Measurements from ENCODE around the gene IQSEC3. TPM values are rescaled to one million over a fixed set of nuclear protein-coding genes. Genes with fewer than 3 reads are reported as not detected.

The IQSEC3 gene
- total RNA-seq, 1 experiment from 2014 or later: not detected

DNA sequence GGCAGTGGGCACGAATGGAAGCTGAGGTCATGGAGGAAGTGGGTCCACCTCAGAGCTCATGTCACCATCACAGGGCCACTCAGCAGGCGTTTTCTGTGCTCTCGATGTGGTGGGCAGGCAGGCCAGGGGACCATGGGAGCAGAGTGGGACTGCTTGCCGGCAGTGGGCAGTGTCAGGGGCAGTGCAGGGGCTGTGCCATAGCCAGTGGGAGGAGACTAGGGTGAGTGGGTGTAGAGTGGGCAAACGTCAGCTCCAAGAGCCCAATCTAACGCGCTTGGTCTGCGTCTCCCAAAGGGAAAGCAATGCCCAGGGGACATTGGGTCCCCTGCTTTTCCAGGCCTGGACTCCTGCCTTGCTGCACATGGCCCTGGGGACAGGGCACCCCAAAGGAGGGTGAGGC is 89.1 kb downstream of the IQSEC3 start:
- no peaks in the 10 kb centered on the region for H3K36me3 ChIP-seq
- no peak overlapping the region for H3K4me3 ChIP-seq
- peaks cover 15% of the 10 kb centered on the region; the same call in 1 of the 2 replicates for H3K27me3 ChIP-seq
- DNase-seq: no peak
- no peaks in the 10 kb centered on the region for H3K9me3 ChIP-seq

- Histone ChIP-seq H3K27me3 (peaks cover 19% of the 10 kb centered on the region; the same call in 1 of the 2 replicates), H3K36me3 (no peaks in the 10 kb centered on the region), H3K9me3 (no peaks in the 10 kb centered on the region), H3K4me3 (no peak overlapping the region)
- no peak for DNase-seq
These were observed 90.4 kb downstream of the IQSEC3 start for GRCh38 chr12:156945-157344.

- H3K36me3 ChIP-seq: no peaks in the 10 kb centered on the region
- DNase-seq: no peak
- no peaks in the 10 kb centered on the region for H3K9me3 ChIP-seq
- peaks cover 22% of the 10 kb centered on the region; the same call in 1 of the 2 replicates for H3K27me3 ChIP-seq
- no peak overlapping the region for H3K4me3 ChIP-seq
These were observed 91.1 kb downstream of the IQSEC3 start for GRCh38 chr12:157644-158043.

DNA sequence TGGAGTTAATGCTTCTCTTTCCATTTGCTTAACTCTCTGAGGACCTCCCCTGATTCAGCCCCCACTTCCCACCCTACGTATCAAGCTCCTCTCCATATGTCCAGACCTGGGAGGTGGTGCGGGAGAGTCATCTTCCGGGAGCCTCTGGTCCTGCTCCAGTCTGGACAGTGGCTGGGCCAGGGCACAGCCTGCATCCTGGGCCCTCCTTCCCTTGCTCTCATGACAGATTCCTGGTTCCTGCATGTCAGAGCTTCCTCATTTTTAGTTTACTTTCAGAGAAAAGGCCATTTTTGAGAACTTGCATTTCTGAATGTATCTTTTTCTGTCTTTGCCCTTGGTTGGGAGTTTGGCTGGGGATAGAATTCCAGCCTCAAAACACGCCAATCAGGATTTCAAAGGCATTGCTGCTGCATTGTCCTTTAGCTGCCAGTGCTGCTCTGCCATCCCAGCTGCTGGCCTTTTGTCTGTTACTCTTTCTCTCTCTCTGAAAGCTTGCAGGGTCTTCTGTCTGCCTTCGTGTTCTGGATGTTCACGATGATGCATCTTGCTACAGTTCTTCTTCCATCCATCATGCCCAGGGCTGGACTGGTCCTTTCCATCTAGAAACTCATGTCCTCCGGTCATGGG is 92.7 kb downstream of the IQSEC3 start:
- no peak for DNase-seq
- H3K36me3 ChIP-seq: no peaks in the 10 kb centered on the region
- H3K9me3 ChIP-seq: no peaks in the 10 kb centered on the region
- peaks cover 25% of the 10 kb centered on the region; the same call in 1 of the 2 replicates for H3K27me3 ChIP-seq
- H3K4me3 ChIP-seq: no peak overlapping the region

GRCh38 chr12:160858-161257 is 94.3 kb downstream of the IQSEC3 start:
- Histone ChIP-seq H3K4me3 (no peak overlapping the region), H3K27me3 (peaks cover 25% of the 10 kb centered on the region; the same call in 1 of the 2 replicates), H3K9me3 (no peaks in the 10 kb centered on the region), H3K36me3 (no peaks in the 10 kb centered on the region)
- DNase-seq: no peak

DNA sequence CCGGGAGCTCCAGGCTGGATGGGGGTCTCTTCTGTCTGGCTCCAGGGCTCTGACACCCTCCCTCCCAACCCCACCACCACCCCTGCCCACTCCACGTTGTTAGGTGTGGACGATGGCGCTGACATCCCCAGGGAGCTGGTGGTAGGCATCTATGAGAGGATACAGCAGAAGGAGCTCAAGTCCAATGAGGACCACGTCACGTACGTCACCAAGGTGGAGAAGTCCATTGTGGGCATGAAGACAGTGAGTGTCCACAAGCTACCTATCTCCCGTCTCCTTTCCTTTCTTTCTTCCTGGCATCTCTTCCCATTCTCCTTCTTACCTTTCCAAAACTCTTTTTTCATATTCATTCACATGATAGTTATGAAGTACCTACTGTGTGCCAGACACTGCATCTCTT is 95.3 kb downstream of the IQSEC3 start:
- DNase-seq: no peak
- Histone ChIP-seq H3K27me3 (peaks cover 25% of the 10 kb centered on the region; the same call in 1 of the 2 replicates), H3K9me3 (no peaks in the 10 kb centered on the region), H3K4me3 (no peak overlapping the region), H3K36me3 (no peaks in the 10 kb centered on the region)

- DNase-seq: no peak
- Histone ChIP-seq H3K27me3 (peaks cover 25% of the 10 kb centered on the region; the same call in 1 of the 2 replicates), H3K36me3 (no peaks in the 10 kb centered on the region), H3K9me3 (no peaks in the 10 kb centered on the region), H3K4me3 (no peak overlapping the region)
These were observed 96.1 kb downstream of the IQSEC3 start for GRCh38 chr12:162467-163307.

- DNase-seq: no peak
- H3K36me3 ChIP-seq: no peaks in the 10 kb centered on the region
- no peaks in the 10 kb centered on the region for H3K9me3 ChIP-seq
- H3K4me3 ChIP-seq: no peak overlapping the region
- H3K27me3 ChIP-seq: peaks cover 25% of the 10 kb centered on the region; the same call in 1 of the 2 replicates
These were observed 96.9 kb downstream of the IQSEC3 start for GRCh38 chr12:163406-163986.

GRCh38 chr12:164207-164606 is 97.6 kb downstream of the IQSEC3 start:
- DNase-seq: no peak
- peaks cover 22% of the 10 kb centered on the region; the same call in 1 of the 2 replicates for H3K27me3 ChIP-seq
- no peaks in the 10 kb centered on the region for H3K9me3 ChIP-seq
- no peak overlapping the region for H3K4me3 ChIP-seq
- H3K36me3 ChIP-seq: no peaks in the 10 kb centered on the region

DNA sequence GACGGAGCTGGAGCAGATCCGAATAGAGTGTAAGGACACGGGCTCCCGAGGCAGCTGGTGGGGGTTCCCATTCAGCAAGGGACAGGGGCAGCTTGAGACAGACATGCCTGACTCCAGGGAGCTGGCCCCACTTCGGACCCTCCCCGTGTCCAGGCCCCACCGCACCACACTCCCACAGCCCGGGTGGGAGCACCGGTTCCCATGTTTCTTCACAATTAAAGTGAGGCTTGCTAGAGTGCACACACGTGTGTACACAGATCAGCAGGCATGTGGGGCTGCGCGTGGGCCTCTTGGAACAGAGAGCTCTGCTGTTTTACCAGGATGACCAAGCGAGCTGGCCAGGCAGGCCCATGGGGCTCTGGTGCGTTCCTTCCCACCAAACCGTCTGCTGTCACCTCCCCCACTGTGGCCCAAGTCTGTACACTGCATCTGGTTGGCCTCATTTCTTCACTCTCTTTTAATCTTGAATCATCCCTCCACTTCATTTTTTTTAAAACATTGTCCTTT is 99.3 kb downstream of the IQSEC3 start:
- no peaks in the 10 kb centered on the region for H3K36me3 ChIP-seq
- DNase-seq: no peak

GRCh38 chr12:166425-167075 is 100.0 kb downstream of the IQSEC3 start:
- H3K9me3 ChIP-seq: no peaks in the 10 kb centered on the region
- H3K27me3 ChIP-seq: peaks cover 8% of the 10 kb centered on the region; the same call in 1 of the 2 replicates
- DNase-seq: no peak

More for the DNA sequence above, 99.3 kb downstream of the IQSEC3 start:
- Histone ChIP-seq H3K27me3 (peaks cover 9% of the 10 kb centered on the region; the same call in 1 of the 2 replicates), H3K4me3 (no peak overlapping the region), H3K9me3 (no peaks in the 10 kb centered on the region)

DNA sequence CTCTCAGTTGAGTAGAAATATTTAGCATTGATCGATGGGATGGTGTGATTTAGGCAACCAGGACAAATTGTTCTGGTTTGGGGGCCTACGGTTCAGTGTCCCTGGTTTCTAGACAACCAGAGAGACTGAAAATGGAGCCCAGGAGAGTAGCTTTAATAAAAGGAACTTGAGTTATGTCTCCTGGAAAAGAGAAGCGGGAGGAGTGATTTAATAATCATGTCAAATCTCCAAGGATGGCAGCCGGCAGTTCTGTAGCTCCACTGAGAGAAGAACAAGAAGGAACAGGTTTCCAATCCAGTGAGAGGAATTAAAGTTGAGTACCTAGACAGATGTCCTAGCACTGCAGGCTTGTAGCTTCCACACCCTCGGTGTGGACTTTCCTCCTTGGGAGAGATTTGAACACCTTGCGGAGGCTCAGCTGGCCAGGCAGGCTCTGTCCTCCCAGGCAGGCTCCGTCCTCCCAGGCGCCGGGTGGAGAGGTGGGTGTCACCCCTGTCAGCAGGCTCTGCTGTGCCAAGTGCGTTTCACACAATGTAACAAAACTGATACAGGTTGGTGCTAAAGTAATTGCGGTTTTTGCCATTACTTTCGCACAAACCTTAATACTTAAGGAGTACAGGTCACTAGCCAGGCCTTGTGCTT is 101.5 kb downstream of the IQSEC3 start:
- H3K4me3 ChIP-seq: no peak overlapping the region
- no peaks in the 10 kb centered on the region for H3K9me3 ChIP-seq
- no peaks in the 10 kb centered on the region for H3K27me3 ChIP-seq
- DNase-seq: no peak
- H3K36me3 ChIP-seq: no peaks in the 10 kb centered on the region

More at GRCh38 chr12:166425-167075, 100.0 kb downstream of the IQSEC3 start:
- no peak overlapping the region for H3K4me3 ChIP-seq
- no peaks in the 10 kb centered on the region for H3K36me3 ChIP-seq

DNA sequence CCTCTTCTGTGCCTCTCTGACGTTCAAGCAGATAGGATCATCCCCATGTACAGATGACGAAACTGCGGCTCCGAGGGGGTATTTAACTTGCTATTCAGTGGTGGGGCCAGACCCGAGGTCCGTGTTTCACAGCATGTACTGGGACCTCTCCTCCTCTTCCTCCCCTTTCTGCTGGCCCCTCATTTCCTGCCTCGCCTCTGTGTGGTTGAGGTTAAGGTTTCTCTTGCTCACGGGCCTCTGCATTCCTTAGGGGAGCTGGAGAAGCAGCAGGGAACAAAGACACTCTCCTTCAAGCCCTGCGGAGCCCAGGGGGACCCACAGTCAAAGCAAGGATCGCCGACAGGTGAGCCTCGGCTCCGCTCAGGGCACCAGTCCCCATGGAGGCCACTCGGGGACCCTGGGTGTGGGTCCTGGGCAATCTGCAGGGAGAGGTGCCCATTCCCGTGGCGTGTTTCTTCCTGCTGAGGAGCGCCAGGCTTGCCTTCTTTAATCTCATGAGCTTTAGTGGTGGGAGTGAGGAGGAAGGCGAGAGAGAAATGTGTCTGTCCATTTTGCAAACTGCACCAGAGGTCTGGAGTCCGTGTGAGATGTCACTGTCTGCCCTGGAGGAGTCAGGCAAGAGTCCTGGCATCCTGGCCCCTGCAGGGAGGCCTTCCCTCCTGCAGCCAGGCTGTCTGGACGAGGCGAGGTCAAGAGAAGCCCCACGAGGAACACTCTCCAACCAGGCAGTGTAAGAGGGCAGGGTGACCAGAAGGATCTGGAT is 102.4 kb downstream of the IQSEC3 start:
- Histone ChIP-seq H3K27me3 (no peaks in the 10 kb centered on the region), H3K36me3 (no peaks in the 10 kb centered on the region), H3K9me3 (no peaks in the 10 kb centered on the region), H3K4me3 (no peak overlapping the region)
- DNase-seq: no peak

DNA sequence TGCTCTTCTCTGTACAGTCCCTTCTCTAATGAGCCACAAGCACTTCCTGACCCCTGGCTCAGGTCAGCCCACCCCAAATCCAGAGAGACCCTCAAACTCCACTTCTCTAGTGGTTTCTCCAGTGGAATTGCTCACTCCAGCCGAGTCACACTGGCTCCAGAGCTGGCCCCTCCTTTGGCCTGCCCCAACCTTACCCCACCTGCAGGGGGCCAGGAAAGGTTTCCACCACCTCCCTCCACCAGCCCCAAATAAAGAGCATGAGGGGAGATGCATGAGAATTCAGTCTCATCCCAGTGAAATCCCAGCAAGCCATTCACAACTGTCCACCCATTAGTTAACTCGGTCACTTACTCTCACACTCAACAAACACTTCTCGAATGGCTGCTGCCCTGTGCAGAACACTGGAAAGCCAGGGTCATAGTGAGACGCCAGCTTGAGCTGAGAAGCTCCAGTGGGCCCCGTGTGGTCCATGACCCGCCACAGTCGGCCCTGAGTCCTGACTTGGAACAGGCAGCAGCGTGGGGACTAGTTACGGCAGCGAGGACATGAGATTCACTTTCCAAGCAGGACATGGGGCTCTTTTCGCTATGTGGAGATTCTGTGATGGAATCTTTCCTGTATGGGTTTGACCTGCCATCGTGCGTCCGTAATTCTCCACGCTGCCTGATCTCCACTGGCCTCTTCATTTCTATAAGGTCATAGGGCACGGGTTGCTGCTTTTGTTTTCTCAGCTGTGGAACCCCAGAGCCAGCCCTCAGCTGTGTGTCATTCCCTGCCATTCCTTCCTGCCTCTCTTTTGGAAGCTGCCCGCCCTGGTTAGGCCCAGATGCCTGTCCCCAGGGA is 103.2 kb downstream of the IQSEC3 start:
- Histone ChIP-seq H3K36me3 (no peaks in the 10 kb centered on the region), H3K9me3 (no peaks in the 10 kb centered on the region), H3K27me3 (no peaks in the 10 kb centered on the region), H3K4me3 (no peak overlapping the region)
- no peak for DNase-seq

Data from MG63 (cell line).